CD4-positive, CD25-positive, alpha-beta regulatory T cell (primary cell): ENCODE measurements around the gene PRKCA. TPM values are rescaled to one million over a fixed set of nuclear protein-coding genes. Genes with fewer than 3 reads are reported as not detected.

Experiments
- ATAC-seq, 2 donors: fragments of 150-1000 bp; cut with Tn5 transposase; one replicate each; pipeline ENCODE4 v1.10.0; 2021; ENCODE audit warnings: low read depth in 2 of 2, moderate number of reproducible peaks in 2 of 2, moderate library complexity in 1 of 2
- DNase-seq, 3 donors: peaks; one replicate each; pipeline versions ENCODE4 v3.0.0 to v3.0.0-alpha.2; 2012 to 2022; ENCODE audit warnings: mixed read lengths in 1 of 3
- H3K27ac ChIP-seq: one replicate; pipeline ENCODE4 v1.7.0; 2013; ENCODE audit warnings: mild to moderate bottlenecking, low read length; ENCODE audit not compliant: insufficient read depth, poor library complexity, severe bottlenecking
- H3K27me3 ChIP-seq: one replicate; pipeline ENCODE4 v1.7.0; 2013; ENCODE audit warnings: low read length; ENCODE audit not compliant: control insufficient read depth, insufficient read depth
- H3K36me3 ChIP-seq: one replicate; pipeline ENCODE4 v1.7.0; 2013; ENCODE audit warnings: mild to moderate bottlenecking, low read length, moderate library complexity; ENCODE audit not compliant: control insufficient read depth, insufficient read depth
- H3K4me1 ChIP-seq: 2 replicates; pipeline ENCODE4 v1.7.0; 2013; ENCODE audit warnings: mild to moderate bottlenecking, low read length; ENCODE audit not compliant: insufficient read depth, control insufficient read depth, poor library complexity, severe bottlenecking
- H3K4me3 ChIP-seq: one replicate; pipeline ENCODE4 v1.7.0; 2013; ENCODE audit warnings: low read depth, mild to moderate bottlenecking, low read length, moderate library complexity
- H3K9me3 ChIP-seq, 2 experiments: 1 replicate in 1 of 2; 2 replicates in 1 of 2; pipeline ENCODE4 v1.7.0; 2013; ENCODE audit warnings: low read length in 2 of 2, mild to moderate bottlenecking in 1 of 2, moderate library complexity in 1 of 2; ENCODE audit not compliant: control insufficient read depth in 2 of 2
- H3K27ac Mint-ChIP-seq, 3 donors: one replicate each; pipeline ENCODE4 v1.8.0; 2020 to 2022; ENCODE audit warnings: mild to moderate bottlenecking in 3 of 3, mixed read lengths in 3 of 3, moderate library complexity in 2 of 3
- H3K27me3 Mint-ChIP-seq: one replicate; pipeline ENCODE4 v1.8.0; 2022; ENCODE audit warnings: mild to moderate bottlenecking, mixed read lengths
- H3K36me3 Mint-ChIP-seq: one replicate; pipeline ENCODE4 v1.8.0; 2020; ENCODE audit warnings: mixed read lengths
- H3K4me1 Mint-ChIP-seq, 4 donors: one replicate each; pipeline ENCODE4 v1.8.0; 2020 to 2022; ENCODE audit warnings: mixed read lengths in 4 of 4, mild to moderate bottlenecking in 1 of 4
- H3K4me3 Mint-ChIP-seq, 4 donors: one replicate each; pipeline ENCODE4 v1.8.0; 2020 to 2022; ENCODE audit warnings: mild to moderate bottlenecking in 4 of 4, mixed read lengths in 4 of 4, moderate library complexity in 3 of 4
- H3K9me3 Mint-ChIP-seq, 7 donors: one replicate each; pipeline ENCODE4 v1.8.0; 2020 to 2022; ENCODE audit warnings: mixed read lengths in 7 of 7, mild to moderate bottlenecking in 3 of 7, moderate library complexity in 2 of 7
- polyA plus RNA-seq, 4 donors: library from polyadenylated mRNA; unstranded; fragments of 300-500 nt; fragmentation: Illumina TruSeq; gene quantifications; one replicate each; pipeline ENCODE4 v1.2.3, GENCODE V29; 2021
- total RNA-seq: library from RNA; stranded (reverse); gene quantifications from one replicate; pipeline ENCODE4 v1.2.3, GENCODE V29; 2022

The PRKCA gene
- total and polyA plus RNA-seq, 5 donors from 2014 or later, result 0.60 to 84.0 (median 2.0) TPM

DNA sequence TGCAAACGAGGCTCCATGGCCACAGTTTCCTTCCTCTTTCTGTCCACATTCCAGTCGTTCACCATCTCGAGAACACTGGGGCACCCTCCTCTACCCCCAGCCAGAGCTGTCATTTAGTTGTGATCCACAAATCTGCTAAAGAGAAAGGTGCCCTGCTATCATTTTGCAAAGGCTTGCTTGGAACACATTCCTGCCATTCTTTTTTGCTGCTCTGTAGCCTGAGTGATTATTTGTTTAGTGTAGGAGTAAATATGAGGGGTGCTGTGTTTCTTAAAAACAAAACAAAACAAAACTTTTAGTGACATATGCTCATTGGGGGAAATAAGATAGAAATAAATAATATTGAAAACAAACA is 166.7 kb downstream of the PRKCA start:
- no peak for DNase-seq
- Histone ChIP-seq H3K4me1 (peaks cover 5% of the 10 kb centered on the region), H3K9me3 (no peaks in the 10 kb centered on the region), H3K27me3 (no peaks in the 10 kb centered on the region), H3K4me3 (no peak overlapping the region), H3K27ac (no peak overlapping the region), H3K36me3 (peaks cover 4% of the 10 kb centered on the region)
- peaks cover 16 to 67% (median 46%) of the 10 kb centered on the region in 4 donors for H3K4me1 Mint-ChIP-seq
- no peaks in the 10 kb centered on the region for H3K27me3 Mint-ChIP-seq
- peaks cover 3% of the 10 kb centered on the region for H3K36me3 Mint-ChIP-seq
- H3K27ac Mint-ChIP-seq, result peak overlapping the region in 1 of 3 donors; percentile 27
- no peak for ATAC-seq
- no peaks in the 10 kb centered on the region for H3K9me3 Mint-ChIP-seq
- no peak overlapping the region for H3K4me3 Mint-ChIP-seq

- Histone ChIP-seq H3K9me3 (no peaks in the 10 kb centered on the region), H3K36me3 (peaks cover 4% of the 10 kb centered on the region), H3K27ac (no peak overlapping the region), H3K4me3 (no peak overlapping the region), H3K27me3 (no peaks in the 10 kb centered on the region), H3K4me1 (peaks cover 5% of the 10 kb centered on the region)
- Mint-ChIP-seq H3K27ac (peak overlapping the region in 1 of 3 donors; percentile 27), H3K9me3 (no peaks in the 10 kb centered on the region), H3K36me3 (peaks cover 3% of the 10 kb centered on the region), H3K4me3 (no peak overlapping the region), H3K4me1 (peaks cover 16 to 69% (median 46%) of the 10 kb centered on the region in 4 donors), H3K27me3 (no peaks in the 10 kb centered on the region)
- no peak for DNase-seq
- no peak for ATAC-seq
Measured at GRCh38 chr17:66469461-66469860, 167.0 kb downstream of the PRKCA start.

GRCh38 chr17:66469890-66470289 is 167.5 kb downstream of the PRKCA start:
- H3K27me3 ChIP-seq, result no peaks in the 10 kb centered on the region
- no peak overlapping the region for H3K4me3 Mint-ChIP-seq
- H3K9me3 Mint-ChIP-seq, result no peaks in the 10 kb centered on the region
- H3K4me1 ChIP-seq, result peaks cover 5% of the 10 kb centered on the region
- DNase-seq, result no peak
- no peak overlapping the region for H3K27ac ChIP-seq
- peaks cover 4% of the 10 kb centered on the region for H3K36me3 ChIP-seq
- H3K36me3 Mint-ChIP-seq, result peaks cover 3% of the 10 kb centered on the region
- no peak overlapping the region for H3K27ac Mint-ChIP-seq
- H3K4me1 Mint-ChIP-seq, result peaks cover 13 to 69% (median 44%) of the 10 kb centered on the region in 4 donors
- no peaks in the 10 kb centered on the region for H3K27me3 Mint-ChIP-seq
- H3K9me3 ChIP-seq, result no peaks in the 10 kb centered on the region
- no peak for ATAC-seq
- H3K4me3 ChIP-seq, result no peak overlapping the region

- no peaks in the 10 kb centered on the region for H3K27me3 ChIP-seq
- Mint-ChIP-seq H3K4me1 (peaks cover 12 to 59% (median 29%) of the 10 kb centered on the region in 4 donors), H3K27ac (no peak overlapping the region), H3K36me3 (peaks cover 12% of the 10 kb centered on the region), H3K27me3 (no peaks in the 10 kb centered on the region), H3K9me3 (no peaks in the 10 kb centered on the region), H3K4me3 (no peak overlapping the region)
- no peak for ATAC-seq
- no peak for DNase-seq
- no peaks in the 10 kb centered on the region for H3K9me3 ChIP-seq
- H3K4me3 ChIP-seq, result no peak overlapping the region
- peaks cover 5% of the 10 kb centered on the region for H3K4me1 ChIP-seq
- peaks cover 4% of the 10 kb centered on the region for H3K36me3 ChIP-seq
- no peak overlapping the region for H3K27ac ChIP-seq
Measured at GRCh38 chr17:66472123-66472522, 169.7 kb downstream of the PRKCA start.

- Mint-ChIP-seq H3K4me1 (peaks cover 5 to 38% (median 20%) of the 10 kb centered on the region in 4 donors), H3K27me3 (no peaks in the 10 kb centered on the region), H3K9me3 (peaks cover 0 to 3% (median 0%) of the 10 kb centered on the region in 7 donors)
Measured at GRCh38 chr17:66474258-66474657, 171.8 kb downstream of the PRKCA start.

DNA sequence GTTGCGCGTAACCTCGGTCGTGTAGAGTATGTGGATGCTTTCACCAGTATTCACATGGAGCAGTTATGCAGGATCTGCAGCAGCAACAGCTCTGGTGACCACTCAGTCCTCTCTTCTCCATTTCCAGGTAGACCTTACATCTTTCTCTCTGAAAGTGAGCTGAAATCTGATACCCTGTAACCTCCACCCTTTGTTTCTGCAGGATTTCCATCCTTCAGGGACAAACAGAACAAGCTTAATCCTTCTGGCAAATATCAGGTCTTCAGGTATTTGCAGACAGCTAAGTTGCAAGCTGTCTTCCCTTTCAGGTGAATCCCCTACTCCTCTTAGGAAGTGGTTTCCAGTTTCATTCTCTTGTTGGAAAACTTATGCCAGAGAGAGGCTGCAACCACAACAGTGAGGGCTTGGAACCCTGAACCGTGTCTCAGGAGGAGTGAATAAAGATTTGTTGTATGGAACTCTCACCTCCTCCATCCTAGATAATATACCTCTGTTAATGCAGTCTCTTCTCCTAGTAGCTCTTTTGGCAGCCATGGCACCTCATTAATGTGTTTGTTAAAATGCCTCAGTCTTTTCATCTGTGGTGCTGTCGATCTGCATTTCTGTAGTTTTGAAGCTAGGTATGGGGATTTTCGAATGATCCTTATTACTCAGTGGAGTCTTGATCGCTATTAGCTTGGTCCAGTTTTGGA is 172.5 kb downstream of the PRKCA start:
- Mint-ChIP-seq H3K27ac (no peak overlapping the region), H3K27me3 (no peaks in the 10 kb centered on the region), H3K4me3 (no peak overlapping the region), H3K4me1 (peaks cover 5 to 34% (median 17%) of the 10 kb centered on the region in 4 donors), H3K9me3 (peaks cover 0 to 3% (median 0%) of the 10 kb centered on the region in 7 donors), H3K36me3 (peaks cover 21% of the 10 kb centered on the region)
- no peak for DNase-seq
- no peak overlapping the region for H3K4me3 ChIP-seq
- no peaks in the 10 kb centered on the region for H3K27me3 ChIP-seq
- H3K36me3 ChIP-seq, result peaks cover 4% of the 10 kb centered on the region
- no peak for ATAC-seq
- H3K27ac ChIP-seq, result no peak overlapping the region
- H3K4me1 ChIP-seq, result peaks cover 5% of the 10 kb centered on the region
- no peaks in the 10 kb centered on the region for H3K9me3 ChIP-seq

More at GRCh38 chr17:66474258-66474657, 171.8 kb downstream of the PRKCA start:
- H3K4me3 Mint-ChIP-seq, result no peak overlapping the region
- peaks cover 4% of the 10 kb centered on the region for H3K36me3 ChIP-seq
- H3K27me3 ChIP-seq, result no peaks in the 10 kb centered on the region
- peaks cover 5% of the 10 kb centered on the region for H3K4me1 ChIP-seq
- no peak overlapping the region for H3K27ac Mint-ChIP-seq
- peaks cover 18% of the 10 kb centered on the region for H3K36me3 Mint-ChIP-seq
- ATAC-seq, result no peak
- no peak overlapping the region for H3K4me3 ChIP-seq
- H3K27ac ChIP-seq, result no peak overlapping the region
- H3K9me3 ChIP-seq, result no peaks in the 10 kb centered on the region
- no peak for DNase-seq

DNA sequence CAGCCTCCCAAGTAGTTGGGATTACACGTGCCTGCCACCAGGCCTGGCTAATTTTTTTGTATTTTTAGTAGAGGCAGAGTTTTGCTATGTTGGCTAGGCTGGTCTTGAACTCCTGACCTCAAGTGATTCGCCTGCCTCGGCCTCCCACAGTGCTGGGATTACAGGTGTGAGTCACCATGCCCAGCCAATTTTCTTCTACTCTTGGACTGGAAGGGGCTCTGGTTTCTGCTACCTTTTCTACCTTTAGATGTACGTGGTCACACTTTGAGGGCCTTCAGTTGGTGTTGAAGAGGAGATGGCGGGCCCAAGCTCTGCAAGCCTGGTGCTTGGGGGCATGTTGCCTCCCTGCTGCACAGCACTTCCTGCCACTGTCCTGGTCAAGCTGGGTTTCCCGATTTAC is 173.6 kb downstream of the PRKCA start:
- Mint-ChIP-seq H3K4me3 (no peak overlapping the region), H3K4me1 (peaks cover 5 to 36% (median 12%) of the 10 kb centered on the region in 4 donors)

More for the DNA sequence above, 173.6 kb downstream of the PRKCA start:
- Mint-ChIP-seq H3K27ac (no peak overlapping the region), H3K27me3 (no peaks in the 10 kb centered on the region), H3K9me3 (peaks cover 0 to 3% (median 0%) of the 10 kb centered on the region in 7 donors), H3K36me3 (peaks cover 26% of the 10 kb centered on the region)
- no peak for DNase-seq
- Histone ChIP-seq H3K4me3 (no peak overlapping the region), H3K4me1 (no peaks in the 10 kb centered on the region), H3K27me3 (no peaks in the 10 kb centered on the region), H3K9me3 (no peaks in the 10 kb centered on the region), H3K36me3 (peaks cover 4% of the 10 kb centered on the region), H3K27ac (no peak overlapping the region)
- ATAC-seq, result no peak
